ENCODE data around the gene HIGD1A.

Gene HIGD1A

GRCh38 chr3:42799376-42799775 is 4.9 kb downstream of the HIGD1A start:
- DNase-seq (ENCODE audit: low read depth) = no peak

- DNase-seq (ENCODE audit: low read depth) = no peak
Measured at GRCh38 chr3:42796332-42796885, 7.9 kb downstream of the HIGD1A start.

GRCh38 chr3:42795621-42796181 is 8.6 kb downstream of the HIGD1A start:
- DNase-seq (ENCODE audit: low read depth) = no peak

GRCh38 chr3:42790714-42791229 is 13.5 kb downstream of the HIGD1A start:
- DNase-seq (ENCODE audit: low read depth) = no peak

- no peak for DNase-seq (ENCODE audit: low read depth)
Measured at GRCh38 chr3:42786631-42787030, 17.7 kb downstream of the HIGD1A start.

- DNase-seq (ENCODE audit: low read depth) = no peak
Measured at GRCh38 chr3:42786212-42786611, 18.1 kb downstream of the HIGD1A start.

GRCh38 chr3:42780892-42781700 is 23.2 kb downstream of the HIGD1A start:
- DNase-seq (ENCODE audit: low read depth) = no peak

- DNase-seq (ENCODE audit: low read depth) = no peak
Measured at GRCh38 chr3:42780398-42780797, 23.9 kb downstream of the HIGD1A start.

GRCh38 chr3:42778644-42779043 is 25.6 kb downstream of the HIGD1A start:
- DNase-seq (ENCODE audit: low read depth) = no peak

GRCh38 chr3:42773409-42773751 is 30.9 kb downstream of the HIGD1A start:
- no peak for DNase-seq (ENCODE audit: low read depth)

GRCh38 chr3:42772670-42773408 is 31.5 kb downstream of the HIGD1A start, which contains the start of gene CCDC13:
Gene CCDC13, minus strand, starts transcription at chr3:42773253. Its CDS starts 14,908 bp downstream, at chr3:42758345.
- DNase-seq (ENCODE audit: low read depth) = peak; percentile 87

GRCh38 chr3:42771271-42771670 is 33.0 kb downstream of the HIGD1A start:
- DNase-seq (ENCODE audit: low read depth) = no peak

GRCh38 chr3:42769477-42770131 is 34.7 kb downstream of the HIGD1A start:
- no peak for DNase-seq (ENCODE audit: low read depth)

GRCh38 chr3:42764561-42765295 is 39.6 kb downstream of the HIGD1A start:
- DNase-seq (ENCODE audit: low read depth) = no peak

- no peak for DNase-seq (ENCODE audit: low read depth)
Measured at GRCh38 chr3:42764115-42764514, 40.2 kb downstream of the HIGD1A start.

- no peak for DNase-seq (ENCODE audit: low read depth)
Measured at GRCh38 chr3:42763021-42763420, 41.3 kb downstream of the HIGD1A start.

- no peak for DNase-seq (ENCODE audit: low read depth)
Measured at GRCh38 chr3:42762046-42762724, 42.1 kb downstream of the HIGD1A start.

GRCh38 chr3:42758126-42758525 is 46.2 kb downstream of the HIGD1A start:
- no peak for DNase-seq (ENCODE audit: low read depth)

GRCh38 chr3:42756681-42757213 is 47.5 kb downstream of the HIGD1A start:
- DNase-seq (ENCODE audit: low read depth) = no peak

All from stimulated activated CD8-positive, alpha-beta memory T cell treated with anti-CD3 and anti-CD28 coated beads, Interleukin-7, amount 100 ng/mL, for 24 hours (primary cell).